Tibial nerve (tissue), 3 donors: Measurements from ENCODE around the gene PGPEP1.

Experiments
- POLR2A ChIP-seq, 2 donors: fragments of 450-650 bp; IDR thresholded peaks; one replicate each; pipeline ENCODE4 v1.6.1; 2017; ENCODE audit warnings: antibody characterized with exemption in 2 of 2, mild to moderate bottlenecking in 2 of 2, moderate library complexity in 2 of 2
- TF ChIP-seq, protein P1 (sequence below), 5 experiments: fragments of 200-600 bp in 3 of 5; fragments of 450-650 bp in 2 of 5; sonication (generic) in 3 of 5; IDR thresholded peaks; one replicate each; pipeline ENCODE4 v1.5.1; 2016 to 2019; ENCODE audit warnings: antibody characterized with exemption in 5 of 5, mild to moderate bottlenecking in 3 of 5, moderate library complexity in 2 of 5

DNA sequence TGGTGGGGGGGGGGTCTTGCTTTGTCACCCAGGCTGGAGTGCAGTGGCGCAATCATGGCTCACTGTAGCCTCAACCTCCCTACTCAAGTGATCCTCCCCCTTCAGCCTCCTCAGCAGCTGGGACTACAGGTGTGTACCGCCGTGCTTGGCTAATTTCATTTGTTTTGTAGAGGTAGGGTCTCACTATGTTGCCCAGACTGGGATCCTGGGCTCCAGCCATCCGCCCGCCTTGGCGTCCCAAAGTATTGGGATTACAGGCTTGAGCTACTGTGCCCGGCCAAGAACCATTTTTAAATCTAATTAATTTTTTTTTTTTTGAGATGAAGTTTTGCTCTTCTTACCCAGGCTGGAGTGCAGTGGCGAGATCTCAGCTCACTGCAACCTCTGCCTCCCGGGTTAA, 40.7 kb upstream of the PGPEP1 start:
- no peak for TF ChIP-seq POLR2A (IDR thresholded peaks at IDR 0.05)
- TF ChIP-seq, protein P1, sequence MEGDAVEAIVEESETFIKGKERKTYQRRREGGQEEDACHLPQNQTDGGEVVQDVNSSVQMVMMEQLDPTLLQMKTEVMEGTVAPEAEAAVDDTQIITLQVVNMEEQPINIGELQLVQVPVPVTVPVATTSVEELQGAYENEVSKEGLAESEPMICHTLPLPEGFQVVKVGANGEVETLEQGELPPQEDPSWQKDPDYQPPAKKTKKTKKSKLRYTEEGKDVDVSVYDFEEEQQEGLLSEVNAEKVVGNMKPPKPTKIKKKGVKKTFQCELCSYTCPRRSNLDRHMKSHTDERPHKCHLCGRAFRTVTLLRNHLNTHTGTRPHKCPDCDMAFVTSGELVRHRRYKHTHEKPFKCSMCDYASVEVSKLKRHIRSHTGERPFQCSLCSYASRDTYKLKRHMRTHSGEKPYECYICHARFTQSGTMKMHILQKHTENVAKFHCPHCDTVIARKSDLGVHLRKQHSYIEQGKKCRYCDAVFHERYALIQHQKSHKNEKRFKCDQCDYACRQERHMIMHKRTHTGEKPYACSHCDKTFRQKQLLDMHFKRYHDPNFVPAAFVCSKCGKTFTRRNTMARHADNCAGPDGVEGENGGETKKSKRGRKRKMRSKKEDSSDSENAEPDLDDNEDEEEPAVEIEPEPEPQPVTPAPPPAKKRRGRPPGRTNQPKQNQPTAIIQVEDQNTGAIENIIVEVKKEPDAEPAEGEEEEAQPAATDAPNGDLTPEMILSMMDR (IDR thresholded peaks at IDR 0.05), result no peak
